Right lobe of liver (tissue), 6 donors: Measurements from ENCODE around the gene ZNF512B. TPM values are rescaled to one million over a fixed set of nuclear protein-coding genes. Genes with fewer than 3 reads are reported as not detected.
"Not testable (repeated sequence)": the region's sequence is repeated elsewhere in the genome, so short reads cannot be mapped to it uniquely, and the experiment has no call there.

Source experiments
- ATAC-seq, 4 donors: fragments of 200-7000 bp; cut with Tn5 transposase; one replicate each; pipeline ENCODE4 v1.9.1; 2020; ENCODE audit warnings: mild to moderate bottlenecking in 4 of 4, moderate library complexity in 4 of 4
- DNase-seq, 3 donors: peaks; one replicate each; pipeline ENCODE4 v3.0.0-alpha.2; 2020
- H3K27ac ChIP-seq, 3 donors: fragments of 200-600 bp; one replicate each; pipeline ENCODE4 v1.8.0; 2022
- H3K27me3 ChIP-seq, 2 donors: fragments of 200-600 bp; one replicate each; pipeline ENCODE4 v1.8.0; 2022
- H3K36me3 ChIP-seq, 4 donors: fragments of 200-600 bp; sonication (generic) in 1 of 4; one replicate each; pipeline versions ENCODE4 v1.5.1 to v1.8.0; 2017 to 2022; ENCODE audit warnings: control low read depth in 1 of 4
- H3K4me1 ChIP-seq, 4 donors: fragments of 200-600 bp; sonication (generic) in 1 of 4; one replicate each; pipeline versions ENCODE4 v1.5.1 to v1.8.0; 2017 to 2022; ENCODE audit warnings: control low read depth in 1 of 4
- H3K4me3 ChIP-seq, 3 donors: fragments of 200-600 bp; one replicate each; pipeline ENCODE4 v1.8.0; 2022
- H3K9me3 ChIP-seq, 4 donors: fragments of 200-600 bp; sonication (generic) in 1 of 4; one replicate each; pipeline versions ENCODE4 v1.5.1 to v1.8.0; 2017 to 2022; ENCODE audit warnings: control low read depth in 1 of 4
- POLR2A ChIP-seq: fragments of 450-650 bp; IDR thresholded peaks from one replicate; pipeline ENCODE4 v1.6.1; 2017; ENCODE audit warnings: antibody characterized with exemption, mild to moderate bottlenecking
- WGBS: methylation state at CpG from one replicate; pipeline ENCODE4 v1.1.6; 2018; ENCODE audit warnings: low coverage, low lambda C conversion rate; ENCODE audit not compliant: insufficient coverage; ENCODE audit errors: missing lambda C conversion rate; 5-methylcytosine and 5-hydroxymethylcytosine counted together
- intact Hi-C, 2 donors: fragments of 100-400 bp; cut with DNase I; formaldehyde crosslinking; loops; one replicate each; pipeline versions ENCODE4 v1.11.2 to v1.14.1; 2022
- total RNA-seq, 6 experiments: library from RNA; depleted of rRNA in 2 of 6; stranded (reverse); fragments of >200 nt in 2 of 6; fragmentation: NEBNext Ultra II Directional in 3 of 6; extraction: Animal tissue kit (Norgen Biotek cat#: 25700) in 3 of 6; gene quantifications; one replicate each; pipeline versions ENCODE4 v1.1.0 to v1.2.4, GENCODE V29; 2016 to 2023
- TF ChIP-seq, protein P1 (sequence below), 4 donors: fragments of 200-600 bp in 3 of 4; fragments of 450-650 bp in 1 of 4; IDR thresholded peaks; one replicate each; pipeline versions ENCODE4 v1.5.1 to v1.8.0; 2016 to 2022; ENCODE audit warnings: antibody characterized with exemption in 4 of 4, mild to moderate bottlenecking in 2 of 4
- donor health status: DM: no; HTN: yes; CAD: no.
- donor health status: DM: no; HTN: no; CAD: no.
- donor health status: DM: no; HTN: no; CAD: no.
- donor health status: DM: no; HTN: yes; CAD: no.
- donor health status: DM: no; HTN: yes; CAD: no.

The ZNF512B gene
- total RNA-seq, 6 experiments from 2014 or later = 10.8 to 16.8 (median 14.0) TPM

- Histone ChIP-seq H3K36me3 (peaks cover 0 to 2% (median 0%) of the 10 kb centered on the region in 4 donors), H3K27ac (no peak overlapping the region), H3K4me3 (no peak overlapping the region), H3K27me3 (no peaks in the 10 kb centered on the region), H3K9me3 (no peaks in the 10 kb centered on the region), H3K4me1 (no peaks in the 10 kb centered on the region)
- 90% methylated on average over 12 of the region's 19 CpGs for WGBS
- intact Hi-C loops = no loop called here
- DNase-seq (no peak), ATAC-seq (no peak)
- TF ChIP-seq, protein P1, sequence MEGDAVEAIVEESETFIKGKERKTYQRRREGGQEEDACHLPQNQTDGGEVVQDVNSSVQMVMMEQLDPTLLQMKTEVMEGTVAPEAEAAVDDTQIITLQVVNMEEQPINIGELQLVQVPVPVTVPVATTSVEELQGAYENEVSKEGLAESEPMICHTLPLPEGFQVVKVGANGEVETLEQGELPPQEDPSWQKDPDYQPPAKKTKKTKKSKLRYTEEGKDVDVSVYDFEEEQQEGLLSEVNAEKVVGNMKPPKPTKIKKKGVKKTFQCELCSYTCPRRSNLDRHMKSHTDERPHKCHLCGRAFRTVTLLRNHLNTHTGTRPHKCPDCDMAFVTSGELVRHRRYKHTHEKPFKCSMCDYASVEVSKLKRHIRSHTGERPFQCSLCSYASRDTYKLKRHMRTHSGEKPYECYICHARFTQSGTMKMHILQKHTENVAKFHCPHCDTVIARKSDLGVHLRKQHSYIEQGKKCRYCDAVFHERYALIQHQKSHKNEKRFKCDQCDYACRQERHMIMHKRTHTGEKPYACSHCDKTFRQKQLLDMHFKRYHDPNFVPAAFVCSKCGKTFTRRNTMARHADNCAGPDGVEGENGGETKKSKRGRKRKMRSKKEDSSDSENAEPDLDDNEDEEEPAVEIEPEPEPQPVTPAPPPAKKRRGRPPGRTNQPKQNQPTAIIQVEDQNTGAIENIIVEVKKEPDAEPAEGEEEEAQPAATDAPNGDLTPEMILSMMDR (IDR thresholded peaks at IDR 0.05) = no peak
- TF ChIP-seq POLR2A = no peak
Measured at GRCh38 chr20:63919130-63919529, 50.6 kb downstream of the ZNF512B start.

- Histone ChIP-seq H3K27me3 (no peaks in the 10 kb centered on the region), H3K36me3 (peaks cover 0 to 2% (median 0%) of the 10 kb centered on the region in 4 donors), H3K27ac (no peak overlapping the region), H3K4me3 (no peak overlapping the region), H3K4me1 (no peaks in the 10 kb centered on the region), H3K9me3 (no peaks in the 10 kb centered on the region)
- TF ChIP-seq POLR2A = no peak
- TF ChIP-seq, protein P1 (IDR thresholded peaks at IDR 0.05) = no peak
- no peak for ATAC-seq
- 76% methylated on average over 2 of the region's 11 CpGs for WGBS
- intact Hi-C loops = no loop called here
- DNase-seq = no peak
Measured at GRCh38 chr20:63917811-63918210, 51.9 kb downstream of the ZNF512B start.

- H3K27me3 ChIP-seq, H3K4me3 ChIP-seq, H3K36me3 ChIP-seq, H3K4me1 ChIP-seq, H3K9me3 ChIP-seq, intact Hi-C loops, ATAC-seq, DNase-seq, H3K27ac ChIP-seq: not testable (repeated sequence)
- whole genome bisulfite sequencing = 85% methylated on average over 7 of the region's 8 CpGs
Measured at GRCh38 chr20:63916371-63916939, 53.3 kb downstream of the ZNF512B start.

- no peak overlapping the region for H3K4me3 ChIP-seq
- no peaks in the 10 kb centered on the region for H3K9me3 ChIP-seq
- intact Hi-C loops = no loop called here
- no peaks in the 10 kb centered on the region for H3K4me1 ChIP-seq
- ATAC-seq = peak in 2 of 4 donors; percentile 18 to 33
- TF ChIP-seq, protein P1 (IDR thresholded peaks at IDR 0.05) = no peak
- TF ChIP-seq POLR2A = no peak
- DNase-seq = no peak
- no peaks in the 10 kb centered on the region for H3K27me3 ChIP-seq
- H3K36me3 ChIP-seq = no peaks in the 10 kb centered on the region
- 85% methylated on average over 6 of the region's 6 CpGs for WGBS
- H3K27ac ChIP-seq = no peak overlapping the region
Measured at GRCh38 chr20:63915471-63915870, 54.3 kb downstream of the ZNF512B start.

DNA sequence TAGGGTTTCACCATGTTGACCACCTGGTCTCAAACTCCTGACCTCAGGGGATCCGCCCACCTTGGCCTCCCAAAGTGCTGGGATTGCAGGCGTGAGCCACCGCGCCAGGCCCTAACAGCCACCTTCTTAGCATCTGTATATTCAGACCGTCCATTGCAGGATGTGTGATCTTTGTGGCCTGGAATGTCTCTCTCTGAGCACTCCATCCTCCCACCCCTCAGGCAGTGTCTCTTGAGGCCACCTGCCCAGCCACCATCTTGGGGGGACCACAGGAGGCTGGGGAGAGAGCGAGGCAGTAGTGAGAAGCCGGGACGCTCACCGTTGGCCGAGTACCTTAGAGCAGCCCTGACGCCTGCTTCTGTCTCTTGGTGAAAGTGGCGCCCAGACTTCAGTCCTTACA, 56.0 kb downstream of the ZNF512B start:
- TF ChIP-seq, protein P1 (IDR thresholded peaks at IDR 0.05) = no peak
- no peak for TF ChIP-seq POLR2A
- H3K9me3 ChIP-seq = no peaks in the 10 kb centered on the region
- ATAC-seq (no peak), DNase-seq (no peak)
- H3K4me3 ChIP-seq = no peak overlapping the region
- no peaks in the 10 kb centered on the region for H3K36me3 ChIP-seq
- H3K4me1 ChIP-seq = peaks cover 0 to 6% (median 0%) of the 10 kb centered on the region in 4 donors
- intact Hi-C loops = no loop called here
- no peaks in the 10 kb centered on the region for H3K27me3 ChIP-seq
- H3K27ac ChIP-seq = no peak overlapping the region
- WGBS = 93% methylated on average over 10 of the region's 12 CpGs
